T-helper 17 cell (primary cell): Measurements from ENCODE around the gene SEMA6A. TPM values are rescaled to one million over a fixed set of nuclear protein-coding genes. Genes with fewer than 3 reads are reported as not detected.

Source experiments
- ATAC-seq: fragments of 150-1000 bp; cut with Tn5 transposase; 2 replicates; pipeline ENCODE4 v1.10.0; 2021; ENCODE audit warnings: mild to moderate bottlenecking, moderate library complexity
- DNase-seq, 3 donors: peaks; one replicate each; pipeline versions ENCODE4 v3.0.0 to v3.0.0-alpha.2; 2020 to 2021
- H3K9me3 ChIP-seq: one replicate; pipeline ENCODE4 v1.7.0; 2013; ENCODE audit warnings: low read length, mild to moderate bottlenecking; ENCODE audit not compliant: control insufficient read depth, poor library complexity, severe bottlenecking
- H3K27ac Mint-ChIP-seq: one replicate; pipeline ENCODE4 v1.8.0; 2022; ENCODE audit warnings: mild to moderate bottlenecking, moderate library complexity, mixed read lengths
- H3K27me3 Mint-ChIP-seq: one replicate; pipeline ENCODE4 v1.8.0; 2022; ENCODE audit warnings: mixed read lengths
- H3K36me3 Mint-ChIP-seq: one replicate; pipeline ENCODE4 v1.8.0; 2022; ENCODE audit warnings: low read depth, mixed read lengths
- H3K4me1 Mint-ChIP-seq: one replicate; pipeline ENCODE4 v1.8.0; 2022; ENCODE audit warnings: mild to moderate bottlenecking, mixed read lengths
- H3K4me3 Mint-ChIP-seq: one replicate; pipeline ENCODE4 v1.8.0; 2022; ENCODE audit warnings: mild to moderate bottlenecking, moderate library complexity, mixed read lengths
- total RNA-seq, 4 donors: library from RNA in 2 of 4; stranded (reverse) in 2 of 4; gene quantifications; one replicate each; pipeline ENCODE4 v1.2.3 and lab custom pipeline; 2022 to 2026

Gene SEMA6A
- total RNA-seq, 2 donors from 2014 or later: 0.31 TPM; not detected in 1

- ATAC-seq: no peak
- no peak overlapping the region for H3K27ac Mint-ChIP-seq
- H3K4me3 Mint-ChIP-seq: no peak overlapping the region
- no peaks in the 10 kb centered on the region for H3K9me3 ChIP-seq
- peaks cover 5% of the 10 kb centered on the region for H3K36me3 Mint-ChIP-seq
- H3K4me1 Mint-ChIP-seq: no peaks in the 10 kb centered on the region
- no peak for DNase-seq
- H3K27me3 Mint-ChIP-seq: no peaks in the 10 kb centered on the region
Measured at GRCh38 chr5:116445311-116445710, 129.3 kb downstream of the SEMA6A start.

GRCh38 chr5:116444373-116445295 lies 130.0 kb downstream of the SEMA6A start:
- H3K27ac Mint-ChIP-seq: no peak overlapping the region
- peaks cover 5% of the 10 kb centered on the region for H3K36me3 Mint-ChIP-seq
- ATAC-seq: no peak
- no peaks in the 10 kb centered on the region for H3K9me3 ChIP-seq
- H3K4me3 Mint-ChIP-seq: no peak overlapping the region
- no peaks in the 10 kb centered on the region for H3K27me3 Mint-ChIP-seq
- DNase-seq: no peak
- H3K4me1 Mint-ChIP-seq: no peaks in the 10 kb centered on the region

DNA sequence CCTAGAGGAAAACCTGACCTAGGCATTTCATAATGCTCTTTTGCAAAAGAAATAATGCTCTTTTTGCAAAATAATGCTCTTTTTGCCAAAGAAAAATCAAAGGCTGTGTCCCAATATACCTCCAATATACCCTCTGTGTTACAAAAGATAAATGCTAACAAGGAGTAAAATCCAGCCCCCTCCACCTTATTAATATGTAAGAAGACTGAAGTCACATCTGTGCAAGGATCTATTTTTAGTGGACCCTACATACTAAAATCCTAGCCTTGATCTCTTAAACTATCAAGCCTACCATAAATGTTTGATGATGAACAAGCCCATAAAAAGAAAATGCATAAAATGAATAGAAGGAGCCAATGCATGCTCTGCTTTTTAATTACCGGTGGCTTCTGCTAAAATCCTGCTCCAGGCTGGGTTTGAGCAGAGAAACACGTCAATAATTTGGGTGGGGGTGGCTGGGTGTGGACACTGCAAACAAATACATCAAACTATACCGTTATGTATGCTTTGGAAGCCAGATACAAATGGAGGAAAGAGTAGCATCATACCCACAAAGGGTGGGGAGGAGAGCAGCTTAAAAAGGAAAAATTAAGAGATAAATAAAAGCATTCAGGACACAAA lies 131.6 kb downstream of the SEMA6A start:
- H3K9me3 ChIP-seq: no peaks in the 10 kb centered on the region
- DNase-seq (no peak), ATAC-seq (no peak)
- no peaks in the 10 kb centered on the region for H3K27me3 Mint-ChIP-seq
- H3K4me1 Mint-ChIP-seq: no peaks in the 10 kb centered on the region
- peaks cover 5% of the 10 kb centered on the region for H3K36me3 Mint-ChIP-seq
- no peak overlapping the region for H3K4me3 Mint-ChIP-seq
- H3K27ac Mint-ChIP-seq: no peak overlapping the region

- DNase-seq (no peak), ATAC-seq (no peak)
- H3K9me3 ChIP-seq: no peaks in the 10 kb centered on the region
- H3K27ac Mint-ChIP-seq: no peak overlapping the region
- no peak overlapping the region for H3K4me3 Mint-ChIP-seq
- no peaks in the 10 kb centered on the region for H3K4me1 Mint-ChIP-seq
- H3K36me3 Mint-ChIP-seq: peaks cover 5% of the 10 kb centered on the region
- no peaks in the 10 kb centered on the region for H3K27me3 Mint-ChIP-seq
Measured at GRCh38 chr5:116442095-116442534, 132.5 kb downstream of the SEMA6A start.

- ATAC-seq (no peak), DNase-seq (no peak)
- H3K27ac Mint-ChIP-seq: no peak overlapping the region
- no peak overlapping the region for H3K4me3 Mint-ChIP-seq
- H3K27me3 Mint-ChIP-seq: no peaks in the 10 kb centered on the region
- H3K9me3 ChIP-seq: no peaks in the 10 kb centered on the region
- H3K4me1 Mint-ChIP-seq: no peaks in the 10 kb centered on the region
- peaks cover 2% of the 10 kb centered on the region for H3K36me3 Mint-ChIP-seq
Measured at GRCh38 chr5:116441223-116441622, 133.4 kb downstream of the SEMA6A start.

DNA sequence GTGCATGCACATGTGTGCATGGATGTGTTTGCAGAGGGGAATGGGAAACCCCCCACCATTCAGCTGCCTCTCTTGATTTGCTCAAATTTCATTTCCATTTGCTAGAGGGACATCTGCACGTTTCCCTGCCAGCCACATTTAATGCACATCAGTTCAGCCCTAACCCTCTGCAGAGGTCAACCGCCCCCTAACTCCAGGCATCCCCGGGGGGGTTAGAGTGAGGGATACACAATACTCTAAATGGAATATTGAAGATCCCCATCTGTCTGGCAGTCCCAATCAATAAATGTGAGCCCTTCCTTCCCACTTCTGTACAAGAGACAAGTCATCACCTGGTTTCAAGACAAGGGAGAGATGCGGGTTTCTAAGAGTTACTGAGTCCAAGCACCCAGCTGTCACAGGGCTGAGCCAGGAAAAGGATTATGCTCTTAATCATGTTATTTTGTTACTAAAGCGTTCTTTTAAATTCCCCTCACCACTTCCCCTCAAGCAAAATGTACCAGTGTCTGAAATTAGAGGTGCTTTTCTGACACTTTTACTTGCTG lies 134.1 kb downstream of the SEMA6A start:
- H3K27me3 Mint-ChIP-seq: no peaks in the 10 kb centered on the region
- H3K4me3 Mint-ChIP-seq: no peak overlapping the region
- H3K27ac Mint-ChIP-seq: no peak overlapping the region
- no peaks in the 10 kb centered on the region for H3K4me1 Mint-ChIP-seq
- no peaks in the 10 kb centered on the region for H3K9me3 ChIP-seq
- peaks cover 2% of the 10 kb centered on the region for H3K36me3 Mint-ChIP-seq
- ATAC-seq (no peak), DNase-seq (no peak)

DNA sequence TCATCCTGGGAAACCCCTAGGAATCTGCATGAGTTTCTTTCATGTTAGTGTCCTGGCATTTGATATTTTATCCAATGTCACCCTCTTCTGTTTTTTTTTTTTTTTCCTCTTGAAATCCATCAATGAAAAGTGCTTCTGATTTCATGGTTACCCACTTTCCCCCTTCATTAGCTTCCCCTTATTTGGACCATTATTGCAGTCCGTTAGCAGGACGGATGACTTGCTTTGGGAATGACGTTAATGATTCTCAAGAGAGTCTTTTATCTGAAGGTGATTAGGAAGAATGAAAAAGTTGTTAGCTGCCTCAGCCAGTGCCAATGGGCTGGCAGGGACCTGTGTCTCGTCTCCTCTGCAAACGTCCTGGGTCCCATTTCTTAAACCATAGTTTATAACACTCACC lies 134.7 kb downstream of the SEMA6A start:
- no peak overlapping the region for H3K4me3 Mint-ChIP-seq
- H3K27ac Mint-ChIP-seq: no peak overlapping the region
- no peaks in the 10 kb centered on the region for H3K27me3 Mint-ChIP-seq
- DNase-seq: no peak
- H3K4me1 Mint-ChIP-seq: no peaks in the 10 kb centered on the region
- no peak for ATAC-seq
- no peaks in the 10 kb centered on the region for H3K9me3 ChIP-seq
- peaks cover 2% of the 10 kb centered on the region for H3K36me3 Mint-ChIP-seq

DNA sequence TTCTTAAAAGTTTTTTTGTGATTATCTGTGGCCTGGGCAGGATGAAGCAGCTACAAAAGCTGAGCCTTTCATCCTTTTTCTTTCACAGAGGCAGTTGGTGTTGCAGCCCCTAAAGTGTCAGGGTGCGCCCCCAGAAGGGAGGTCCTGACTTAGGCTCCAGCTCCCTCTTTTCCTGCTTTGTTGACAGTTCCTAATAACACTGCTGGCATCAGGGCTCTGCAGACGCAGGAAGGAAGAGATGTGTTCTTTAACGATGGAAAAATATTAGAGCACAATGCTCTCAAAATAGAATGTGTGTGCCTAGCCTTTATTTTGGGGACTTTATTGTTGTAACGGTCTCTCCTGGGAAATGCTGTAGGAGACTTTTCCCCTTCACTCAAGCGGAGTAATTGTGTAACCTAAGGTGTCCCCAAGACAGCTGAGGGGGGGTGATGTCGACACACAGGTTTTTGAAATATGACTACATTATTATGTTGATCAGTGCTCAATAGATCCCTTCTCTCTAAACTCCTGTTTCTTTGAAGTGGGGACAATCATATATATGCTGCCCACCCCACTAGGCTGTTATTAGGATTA lies 135.6 kb downstream of the SEMA6A start:
- Mint-ChIP-seq H3K27me3 (no peaks in the 10 kb centered on the region), H3K4me3 (no peak overlapping the region), H3K36me3 (peaks cover under 1% of the 10 kb centered on the region), H3K4me1 (no peaks in the 10 kb centered on the region), H3K27ac (no peak overlapping the region)
- no peak for ATAC-seq
- H3K9me3 ChIP-seq: no peaks in the 10 kb centered on the region
- DNase-seq: no peak

DNA sequence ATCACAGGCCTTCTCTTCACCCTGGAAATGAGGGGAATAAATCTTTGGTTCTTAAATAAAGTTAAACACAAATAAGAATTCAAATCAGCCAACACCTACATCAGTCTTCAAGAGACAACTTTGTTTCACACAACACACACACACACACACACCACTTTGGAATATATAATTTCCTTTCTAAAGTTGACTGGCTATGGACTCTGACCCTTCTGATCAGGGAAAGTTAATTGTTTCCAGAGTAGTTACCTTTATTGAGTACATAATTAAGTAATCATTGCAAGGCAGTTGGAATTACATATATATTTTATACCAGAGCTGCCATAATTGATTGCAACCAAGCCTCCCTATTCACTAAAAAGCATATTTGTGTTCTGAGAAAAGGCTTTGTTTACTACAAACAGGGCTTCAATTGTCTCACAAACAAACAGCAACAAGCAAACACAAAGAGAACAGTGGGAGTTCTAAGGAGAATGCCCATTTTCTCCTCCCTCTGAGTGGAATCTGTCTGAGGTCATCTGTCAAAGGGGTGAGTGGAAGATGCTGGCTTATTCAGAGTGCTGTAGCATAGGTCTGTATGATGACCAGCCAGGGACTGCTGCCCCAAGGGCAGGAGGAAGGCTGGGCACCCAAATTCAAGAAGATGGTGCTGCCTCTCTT lies 136.6 kb downstream of the SEMA6A start:
- Mint-ChIP-seq H3K4me3 (no peak overlapping the region), H3K27ac (no peak overlapping the region), H3K36me3 (no peaks in the 10 kb centered on the region), H3K4me1 (no peaks in the 10 kb centered on the region), H3K27me3 (no peaks in the 10 kb centered on the region)
- ATAC-seq: no peak
- H3K9me3 ChIP-seq: no peaks in the 10 kb centered on the region
- no peak for DNase-seq

DNA sequence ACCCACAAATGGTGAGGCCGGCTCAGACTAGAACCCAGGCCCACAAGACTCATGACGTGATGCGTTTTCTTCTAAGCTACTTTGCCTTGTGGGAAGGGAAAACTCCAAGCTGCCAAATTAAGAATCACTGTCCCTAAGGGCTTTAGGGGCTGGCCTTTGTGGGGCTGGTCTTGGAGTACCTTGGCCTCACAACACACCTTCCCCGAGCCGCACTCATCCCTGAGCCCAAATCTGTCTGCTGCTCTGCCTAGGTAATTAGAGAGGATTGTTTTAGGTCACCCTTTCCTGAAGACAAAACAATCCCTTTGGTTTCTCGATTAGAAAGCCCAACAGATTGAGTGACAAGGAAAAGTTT lies 137.3 kb downstream of the SEMA6A start:
- ATAC-seq (no peak), DNase-seq (no peak)
- H3K27ac Mint-ChIP-seq: no peak overlapping the region
- H3K27me3 Mint-ChIP-seq: no peaks in the 10 kb centered on the region
- no peak overlapping the region for H3K4me3 Mint-ChIP-seq
- no peaks in the 10 kb centered on the region for H3K36me3 Mint-ChIP-seq
- no peaks in the 10 kb centered on the region for H3K4me1 Mint-ChIP-seq
- H3K9me3 ChIP-seq: no peaks in the 10 kb centered on the region

- no peaks in the 10 kb centered on the region for H3K27me3 Mint-ChIP-seq
- H3K36me3 Mint-ChIP-seq: no peaks in the 10 kb centered on the region
- ATAC-seq: no peak
- no peak overlapping the region for H3K4me3 Mint-ChIP-seq
- H3K27ac Mint-ChIP-seq: no peak overlapping the region
- DNase-seq: no peak
- H3K9me3 ChIP-seq: no peaks in the 10 kb centered on the region
- H3K4me1 Mint-ChIP-seq: no peaks in the 10 kb centered on the region
Measured at GRCh38 chr5:116436674-116437350, 137.8 kb downstream of the SEMA6A start.

- no peaks in the 10 kb centered on the region for H3K9me3 ChIP-seq
- Mint-ChIP-seq H3K4me1 (no peaks in the 10 kb centered on the region), H3K27ac (no peak overlapping the region), H3K4me3 (no peak overlapping the region), H3K27me3 (no peaks in the 10 kb centered on the region), H3K36me3 (peaks cover 3% of the 10 kb centered on the region)
- DNase-seq (no peak), ATAC-seq (no peak)
Measured at GRCh38 chr5:116428966-116429365, 145.7 kb downstream of the SEMA6A start.
